Loucy (cell line): ENCODE measurements around the gene NEK4.

Source experiments
- H2AFZ ChIP-seq: fragments of 200-600 bp; sonication (generic); 2 replicates; pipeline ENCODE4 v1.6.0; 2016; ENCODE audit warnings: antibody characterized with exemption, mild to moderate bottlenecking, low read length, moderate library complexity
- H3F3A ChIP-seq: fragments of 200-600 bp; 2 replicates; pipeline ENCODE4 v1.6.0; 2016; ENCODE audit warnings: antibody characterized with exemption, low read depth, mild to moderate bottlenecking
- H3K27me3 ChIP-seq: fragments of 200-600 bp; sonication (generic); 2 replicates; pipeline ENCODE4 v1.6.1; 2014; ENCODE audit warnings: low read length, mild to moderate bottlenecking; ENCODE audit not compliant: insufficient read depth, poor library complexity, severe bottlenecking
- H3K36me3 ChIP-seq: fragments of 200-600 bp; sonication (generic); 2 replicates; pipeline ENCODE4 v1.6.1; 2016; ENCODE audit warnings: low read length; ENCODE audit not compliant: insufficient read depth
- H3K4me1 ChIP-seq: fragments of 200-600 bp; sonication (generic); 2 replicates; pipeline ENCODE4 v1.5.1; 2014; ENCODE audit warnings: low read length, mild to moderate bottlenecking; ENCODE audit not compliant: insufficient read depth, poor library complexity, severe bottlenecking
- H3K4me2 ChIP-seq: fragments of 200-600 bp; sonication (generic); 2 replicates; pipeline ENCODE4 v1.6.0; 2014; ENCODE audit warnings: antibody characterized with exemption, low read length, low read depth, mild to moderate bottlenecking; ENCODE audit not compliant: poor library complexity, severe bottlenecking
- H3K4me3 ChIP-seq: fragments of 200-600 bp; sonication (generic); 2 replicates; pipeline ENCODE4 v1.5.1; 2014; ENCODE audit warnings: low read length, mild to moderate bottlenecking, mixed read lengths; ENCODE audit not compliant: poor library complexity, severe bottlenecking
- H3K79me2 ChIP-seq: fragments of 200-600 bp; sonication (generic); 2 replicates; pipeline ENCODE4 v1.6.1; 2014; ENCODE audit warnings: low read length; ENCODE audit not compliant: insufficient read depth
- H3K9ac ChIP-seq: fragments of 200-600 bp; sonication (generic); 2 replicates; pipeline ENCODE4 v1.6.0; 2014; ENCODE audit warnings: mild to moderate bottlenecking, low read depth, low read length, moderate library complexity; ENCODE audit not compliant: poor library complexity, severe bottlenecking
- H3K9me2 ChIP-seq: fragments of 200-600 bp; sonication (generic); replicated peaks from 2 replicates; pipeline ENCODE4 v1.6.1; 2016; ENCODE audit warnings: low read depth, low read length, mixed read lengths
- H3K9me3 ChIP-seq: fragments of 200-600 bp; sonication (generic); 2 replicates; pipeline ENCODE4 v1.6.1; 2014; ENCODE audit warnings: mild to moderate bottlenecking, antibody characterized with exemption, low read length, low read depth; ENCODE audit not compliant: insufficient read depth
- H4K20me1 ChIP-seq: fragments of 200-600 bp; sonication (generic); 2 replicates; pipeline ENCODE4 v1.6.0; 2014; ENCODE audit warnings: antibody characterized with exemption, low read length, mild to moderate bottlenecking; ENCODE audit not compliant: insufficient read depth, poor library complexity, severe bottlenecking
- EZH2phosphoT487 ChIP-seq: fragments of 200-600 bp; IDR thresholded peaks from 2 replicates; pipeline ENCODE4 v1.6.1; 2018; ENCODE audit warnings: antibody characterized with exemption, mild to moderate bottlenecking, moderate library complexity, borderline replicate concordance
- TF ChIP-seq, protein P1 (sequence below): fragments of 200-600 bp; sonication (generic); conservative IDR thresholded peaks from 2 replicates; pipeline ENCODE4 v1.5.1; 2014; ENCODE audit warnings: mild to moderate bottlenecking, antibody characterized with exemption, low read length

The NEK4 gene

DNA sequence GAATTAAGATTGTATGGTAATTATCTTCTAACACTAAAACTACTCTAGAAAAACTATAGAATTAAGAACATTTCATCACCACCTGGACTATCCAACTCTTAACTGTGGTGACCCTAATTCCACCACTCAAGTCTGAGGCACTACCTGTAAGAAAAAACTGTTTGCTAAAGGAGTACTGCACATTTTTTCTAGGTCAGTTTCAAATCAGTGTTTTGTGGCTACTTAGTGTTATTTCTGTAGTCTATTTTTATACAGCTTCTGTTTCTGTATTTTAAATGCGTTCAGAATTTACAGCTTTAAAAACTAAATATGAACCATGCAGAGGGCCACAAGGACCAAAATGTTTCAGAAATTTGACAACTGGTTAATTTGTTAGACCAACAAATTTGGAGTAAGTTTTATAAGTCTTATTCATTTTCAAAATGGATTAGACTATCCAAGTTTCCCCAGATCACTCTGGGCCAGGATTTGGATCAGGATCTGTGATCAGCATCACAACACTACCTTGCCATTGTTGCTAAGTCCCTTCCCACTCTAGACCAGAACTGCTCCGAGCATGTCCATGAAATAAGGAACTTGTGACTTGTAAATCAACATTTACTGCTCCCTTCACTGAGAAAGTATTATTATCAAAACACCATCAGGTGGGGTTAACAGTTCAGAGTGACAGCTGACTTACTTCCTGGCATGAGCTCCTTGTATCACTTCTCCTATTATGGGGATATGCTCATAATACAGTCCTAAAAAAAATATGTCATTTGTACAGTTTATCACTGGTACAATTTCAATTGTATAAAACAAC is 73.7 kb downstream of the NEK4 start:
- no peak overlapping the region for H2AFZ ChIP-seq
- H3K9me3 ChIP-seq = no peaks in the 10 kb centered on the region
- peaks cover 58% of the 10 kb centered on the region; the same call in 1 of the 2 replicates for H3K36me3 ChIP-seq
- H3K9me2 ChIP-seq = no peaks in the 10 kb centered on the region
- peaks cover 11% of the 10 kb centered on the region; the same call in 1 of the 2 replicates for H3K79me2 ChIP-seq
- peaks cover 19% of the 10 kb centered on the region for H4K20me1 ChIP-seq
- no peak overlapping the region for H3K4me2 ChIP-seq
- no peak overlapping the region for H3K4me3 ChIP-seq
- no peak overlapping the region for H3K9ac ChIP-seq
- TF ChIP-seq, protein P1, sequence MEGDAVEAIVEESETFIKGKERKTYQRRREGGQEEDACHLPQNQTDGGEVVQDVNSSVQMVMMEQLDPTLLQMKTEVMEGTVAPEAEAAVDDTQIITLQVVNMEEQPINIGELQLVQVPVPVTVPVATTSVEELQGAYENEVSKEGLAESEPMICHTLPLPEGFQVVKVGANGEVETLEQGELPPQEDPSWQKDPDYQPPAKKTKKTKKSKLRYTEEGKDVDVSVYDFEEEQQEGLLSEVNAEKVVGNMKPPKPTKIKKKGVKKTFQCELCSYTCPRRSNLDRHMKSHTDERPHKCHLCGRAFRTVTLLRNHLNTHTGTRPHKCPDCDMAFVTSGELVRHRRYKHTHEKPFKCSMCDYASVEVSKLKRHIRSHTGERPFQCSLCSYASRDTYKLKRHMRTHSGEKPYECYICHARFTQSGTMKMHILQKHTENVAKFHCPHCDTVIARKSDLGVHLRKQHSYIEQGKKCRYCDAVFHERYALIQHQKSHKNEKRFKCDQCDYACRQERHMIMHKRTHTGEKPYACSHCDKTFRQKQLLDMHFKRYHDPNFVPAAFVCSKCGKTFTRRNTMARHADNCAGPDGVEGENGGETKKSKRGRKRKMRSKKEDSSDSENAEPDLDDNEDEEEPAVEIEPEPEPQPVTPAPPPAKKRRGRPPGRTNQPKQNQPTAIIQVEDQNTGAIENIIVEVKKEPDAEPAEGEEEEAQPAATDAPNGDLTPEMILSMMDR = no peak
- no peak for TF ChIP-seq EZH2phosphoT487
- no peaks in the 10 kb centered on the region for H3K4me1 ChIP-seq
- H3F3A ChIP-seq = peaks cover 3% of the 10 kb centered on the region; the same call in 1 of the 2 replicates
- H3K27me3 ChIP-seq = no peaks in the 10 kb centered on the region

DNA sequence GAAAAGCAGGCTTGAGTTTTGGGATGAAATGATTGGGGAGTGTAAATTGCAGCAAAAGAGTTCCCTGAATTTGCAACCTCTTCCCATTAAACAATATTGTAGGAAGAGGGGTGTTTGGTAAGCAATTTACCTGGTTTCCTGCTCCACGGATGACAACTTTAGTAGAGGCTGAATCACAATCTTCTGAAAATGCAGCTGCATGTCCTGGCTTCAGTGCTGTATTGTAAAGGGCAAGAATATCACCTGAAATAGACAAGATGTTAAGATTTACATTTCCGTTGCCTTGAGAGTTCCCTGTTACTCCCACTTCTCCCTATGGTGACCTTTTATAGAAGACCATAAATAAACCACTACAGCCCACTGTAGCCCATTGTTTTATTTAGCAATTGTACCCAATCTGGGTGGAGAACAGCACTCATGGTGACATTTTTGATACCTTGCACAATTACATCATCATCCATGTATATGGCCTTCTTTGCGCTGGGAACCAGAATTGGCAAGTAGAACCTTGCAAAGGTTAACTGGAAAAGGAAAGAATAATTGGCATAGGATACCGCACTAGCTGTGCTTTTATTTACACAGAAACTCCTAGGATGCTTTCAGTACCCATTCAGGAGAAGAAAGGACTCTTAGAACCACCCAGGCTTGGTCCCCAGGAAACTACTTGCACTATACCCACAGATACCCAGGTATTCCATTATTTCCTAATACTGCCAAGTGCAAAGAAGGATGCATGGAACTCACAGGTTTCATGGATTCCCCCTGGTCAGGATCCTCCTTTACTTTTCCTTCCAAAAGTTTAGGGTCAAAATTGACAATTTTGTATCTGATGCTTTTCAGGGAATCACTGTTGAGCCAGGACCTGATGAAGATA is 74.7 kb downstream of the NEK4 start:
- Histone ChIP-seq H2AFZ (no peak overlapping the region), H3K9ac (no peak overlapping the region), H3K9me3 (no peaks in the 10 kb centered on the region), H3K4me1 (peaks cover 4% of the 10 kb centered on the region), H3K9me2 (no peaks in the 10 kb centered on the region), H3K79me2 (peaks cover 17% of the 10 kb centered on the region), H3K27me3 (no peaks in the 10 kb centered on the region), H3K4me3 (no peak overlapping the region), H3F3A (peaks cover 3% of the 10 kb centered on the region; the same call in 1 of the 2 replicates), H3K4me2 (no peak overlapping the region), H3K36me3 (peaks cover 64% of the 10 kb centered on the region; the same call in 1 of the 2 replicates), H4K20me1 (peaks cover 27% of the 10 kb centered on the region)
- TF ChIP-seq EZH2phosphoT487 = no peak
- TF ChIP-seq, protein P1 = no peak

DNA sequence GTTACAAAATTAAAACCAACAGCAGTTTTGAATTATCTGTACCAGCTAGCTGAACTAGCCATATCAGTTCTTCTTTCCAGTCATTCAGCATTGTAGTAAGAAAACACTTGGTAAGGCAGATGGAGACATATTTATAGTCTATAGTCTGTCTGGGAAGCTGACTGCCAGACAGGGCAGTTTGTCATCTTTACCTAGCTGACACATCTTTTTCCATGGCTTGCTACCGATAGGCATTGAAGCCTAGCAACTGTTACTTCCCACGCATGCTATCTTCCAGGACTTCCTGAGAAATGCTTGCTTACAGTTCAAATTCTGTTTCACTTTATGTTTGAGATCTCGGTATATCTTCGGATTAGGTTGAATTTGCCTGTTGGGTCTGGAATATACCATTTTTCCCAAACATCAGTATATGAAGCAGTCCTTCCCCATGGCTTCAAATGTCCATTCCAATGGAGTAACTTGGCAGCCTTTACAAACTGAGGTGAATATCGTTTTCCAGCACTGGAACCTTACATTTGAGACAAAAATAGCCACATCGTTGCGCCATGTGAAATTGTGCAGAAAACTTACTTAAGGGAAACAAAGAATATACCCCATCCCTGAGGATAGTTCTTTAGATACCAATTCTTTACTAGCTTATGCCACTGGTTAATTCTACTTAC is 76.1 kb downstream of the NEK4 start:
- Histone ChIP-seq H3K9me2 (no peaks in the 10 kb centered on the region), H4K20me1 (peaks cover 35% of the 10 kb centered on the region), H3K9me3 (no peaks in the 10 kb centered on the region), H3K27me3 (no peaks in the 10 kb centered on the region), H3K4me2 (no peak overlapping the region), H3K9ac (no peak overlapping the region), H2AFZ (no peak overlapping the region), H3K36me3 (peaks cover 76% of the 10 kb centered on the region), H3K79me2 (peaks cover 28% of the 10 kb centered on the region), H3K4me1 (peaks cover 9% of the 10 kb centered on the region), H3K4me3 (no peak overlapping the region), H3F3A (peaks cover 3% of the 10 kb centered on the region; the same call in 1 of the 2 replicates)
- no peak for TF ChIP-seq EZH2phosphoT487
- TF ChIP-seq, protein P1 = no peak
